OCI-LY7 (cell line): ENCODE results near the gene RETSAT. TPM values are rescaled to one million over a fixed set of nuclear protein-coding genes. Genes with fewer than 3 reads are reported as not detected.
"Not testable (repeated sequence)": the region's sequence is repeated elsewhere in the genome, so short reads cannot be mapped to it uniquely, and the experiment has no call there.

ENCODE experiments used
- BruUV-seq: library from RNA; stranded (reverse); fragments of 400-500 nt; replicated peaks from 2 replicates; lab custom pipeline; 2021; lab: Mats Ljungman, UMichigan
- CTCF ChIA-PET: fragments of 300-600 bp; sonication (Branson Sonifier 250); formaldehyde crosslinking; loops from one replicate; lab custom pipeline; 2022; ENCODE audit warnings: antibody characterized with exemption; ENCODE audit not compliant: unreplicated experiment; lab: Charles Lee
- POLR2A ChIA-PET: fragments of 300-600 bp; sonication (Branson Sonifier 250); formaldehyde crosslinking; loops from one replicate; lab custom pipeline; 2022; ENCODE audit warnings: antibody characterized with exemption; lab: Charles Lee
- DNase-seq: peaks from one replicate; pipeline ENCODE4 v3.0.0-alpha.2; 2015; ENCODE audit warnings: low spot score
- H2AFZ ChIP-seq: fragments of 200-600 bp; sonication (generic), shearing (Covaris generic); 2 replicates; pipeline ENCODE4 v1.6.1; 2014; ENCODE audit warnings: mild to moderate bottlenecking, antibody characterized with exemption, low read length, moderate library complexity
- H3K27ac ChIP-seq: fragments of 200-600 bp; sonication (generic); 2 replicates; pipeline ENCODE4 v1.5.1; 2014; ENCODE audit warnings: mixed run types, low read depth, mild to moderate bottlenecking, moderate library complexity, low read length, inconsistent platforms; ENCODE audit not compliant: poor library complexity, severe bottlenecking
- H3K36me3 ChIP-seq: fragments of 200-600 bp; sonication (generic); 2 replicates; pipeline ENCODE4 v1.6.1; 2014; ENCODE audit warnings: mild to moderate bottlenecking, antibody characterized with exemption, low read length, moderate library complexity, mixed read lengths; ENCODE audit not compliant: insufficient read depth
- H3K4me1 ChIP-seq: fragments of 200-600 bp; sonication (generic); 2 replicates; pipeline ENCODE4 v1.5.1; 2014; ENCODE audit warnings: mild to moderate bottlenecking, low read length; ENCODE audit not compliant: insufficient read depth, poor library complexity, severe bottlenecking
- H3K4me2 ChIP-seq: fragments of 200-600 bp; sonication (generic); 2 replicates; pipeline ENCODE4 v1.6.1; 2014; ENCODE audit warnings: mild to moderate bottlenecking, low read length
- H3K4me3 ChIP-seq: fragments of 200-600 bp; sonication (generic); 2 replicates; pipeline ENCODE4 v1.5.1; 2014; ENCODE audit warnings: mild to moderate bottlenecking, low read depth, low read length; ENCODE audit not compliant: poor library complexity, severe bottlenecking
- H3K79me2 ChIP-seq: fragments of 200-600 bp; sonication (generic); 2 replicates; pipeline ENCODE4 v1.6.1; 2016; ENCODE audit warnings: low read depth, mild to moderate bottlenecking, low read length, moderate library complexity, mixed read lengths; ENCODE audit not compliant: insufficient read depth
- H3K9me2 ChIP-seq: fragments of 200-600 bp; sonication (generic); 2 replicates; pipeline ENCODE4 v1.6.1; 2016; ENCODE audit warnings: mild to moderate bottlenecking, low read length, mixed read lengths; ENCODE audit not compliant: insufficient read depth
- H3K9me3 ChIP-seq: fragments of 200-600 bp; sonication (generic); 2 replicates; pipeline ENCODE4 v1.6.1; 2014; ENCODE audit warnings: mild to moderate bottlenecking, mixed run types, low read length, mixed read lengths
- H4K20me1 ChIP-seq: fragments of 200-600 bp; sonication (generic); 2 replicates; pipeline ENCODE4 v1.6.1; 2014; ENCODE audit warnings: mild to moderate bottlenecking, antibody characterized with exemption, low read length, moderate library complexity, mixed read lengths; ENCODE audit not compliant: insufficient read depth
- CTCF ChIP-seq: fragments of 200-600 bp; sonication (generic); conservative IDR thresholded peaks from 2 replicates; pipeline ENCODE4 v1.5.1; 2014; ENCODE audit warnings: mild to moderate bottlenecking, antibody characterized with exemption, low read length, moderate library complexity, mixed read lengths
- EZH2phosphoT487 ChIP-seq: fragments of 200-600 bp; sonication (generic); IDR thresholded peaks from 2 replicates; pipeline ENCODE4 v1.6.1; 2018; ENCODE audit warnings: low read depth, borderline replicate concordance, mild to moderate bottlenecking, mixed run types, antibody characterized with exemption, low read length, moderate library complexity, mixed read lengths
- intact Hi-C: fragments of 100-400 bp; cut with micrococcal nuclease; formaldehyde crosslinking; loops from one replicate; pipeline ENCODE4 v1.10.0; 2022; ENCODE audit not compliant: unreplicated experiment
- total RNA-seq, 2 experiments: library from RNA; depleted of rRNA in 1 of 2; stranded (reverse); fragments of >200 nt in 1 of 2; shearing (Covaris generic) in 1 of 2; gene quantifications; 2 replicates each; pipeline ENCODE4 v1.2.3, GENCODE V29; 2014 to 2022

RETSAT gene
- total RNA-seq, 2 experiments from 2014 or later: 14.1 to 19.9 TPM

- POLR2A ChIA-PET: no interaction called here
- no peaks in the 10 kb centered on the region for H3K79me2 ChIP-seq
Measured at GRCh38 chr2:85368921-85369320, 14.6 kb upstream of the RETSAT start.

GRCh38 chr2:85367180-85367579 is 12.9 kb upstream of the RETSAT start:
- POLR2A ChIA-PET: interaction anchor here (0.6 kb wide), 1 partner anchor 37 kb away, joined by 5 read pairs; no protein-coding TSS in a partner anchor
- intact Hi-C loops: no loop called here
- CTCF ChIA-PET: no interaction called here
- H3K4me3 ChIP-seq: no peak overlapping the region
- no peaks in the 10 kb centered on the region for H3K9me2 ChIP-seq
- no peak for DNase-seq
- peaks cover 16% of the 10 kb centered on the region for H3K36me3 ChIP-seq
- H3K4me1 ChIP-seq: no peaks in the 10 kb centered on the region
- TF ChIP-seq EZH2phosphoT487 (no peak), CTCF (no peak)
- BruUV-seq: no TSS peak
- H2AFZ ChIP-seq: no peak overlapping the region
- no peak overlapping the region for H3K4me2 ChIP-seq
- H3K27ac ChIP-seq: no peak overlapping the region
- H4K20me1 ChIP-seq: no peaks in the 10 kb centered on the region
- no peaks in the 10 kb centered on the region for H3K79me2 ChIP-seq
- no peaks in the 10 kb centered on the region for H3K9me3 ChIP-seq

More at GRCh38 chr2:85368921-85369320, 14.6 kb upstream of the RETSAT start:
- H3K36me3 ChIP-seq: no peaks in the 10 kb centered on the region
- H3K4me3 ChIP-seq: no peak overlapping the region
- no peak for DNase-seq
- CTCF ChIA-PET: no interaction called here
- TF ChIP-seq EZH2phosphoT487: no peak
- no peak for TF ChIP-seq CTCF
- no peaks in the 10 kb centered on the region for H3K9me2 ChIP-seq
- BruUV-seq: no TSS peak
- no peaks in the 10 kb centered on the region for H3K9me3 ChIP-seq
- no peaks in the 10 kb centered on the region for H4K20me1 ChIP-seq
- intact Hi-C loops: no loop called here
- H2AFZ ChIP-seq: no peak overlapping the region
- no peak overlapping the region for H3K27ac ChIP-seq
- H3K4me2 ChIP-seq: no peak overlapping the region
- no peaks in the 10 kb centered on the region for H3K4me1 ChIP-seq

GRCh38 chr2:85362653-85363387 is 8.5 kb upstream of the RETSAT start:
- H4K20me1 ChIP-seq, H3K27ac ChIP-seq, H3K79me2 ChIP-seq, CTCF ChIA-PET, H3K4me1 ChIP-seq, H3K4me2 ChIP-seq, H3K4me3 ChIP-seq, H3K9me3 ChIP-seq, intact Hi-C loops, H3K9me2 ChIP-seq, H2AFZ ChIP-seq, POLR2A ChIA-PET, BruUV-seq, DNase-seq: not testable (repeated sequence)
- H3K36me3 ChIP-seq: peaks cover 32% of the 10 kb centered on the region
